H54 (cell line): Measurements from ENCODE around the gene CCND2.

Source experiments
- DNase-seq: peaks from one replicate; pipeline ENCODE4 v3.0.0; 2011; ENCODE audit warnings: low spot score, mixed read lengths; ENCODE audit not compliant: insufficient read length
- FAIRE-seq: peaks from 3 replicates; lab custom pipeline; 2011; peaks lifted over from hg19 to GRCh38; lab: Jason Lieb, UNC
- POLR2A ChIP-seq: IDR thresholded peaks from 2 replicates; pipeline ENCODE4 v1.6.1; 2011; ENCODE audit warnings: low read depth, mild to moderate bottlenecking, low read length

Gene CCND2

GRCh38 chr12:4277857-4278256 is 4.3 kb downstream of the CCND2 start:
- no peak for TF ChIP-seq POLR2A
- DNase-seq = no peak
- no peak for FAIRE-seq

GRCh38 chr12:4278329-4279197 is 5.0 kb downstream of the CCND2 start:
- FAIRE-seq = no peak
- no peak for DNase-seq
- TF ChIP-seq POLR2A = no peak

- FAIRE-seq (no peak), DNase-seq (no peak)
- no peak for TF ChIP-seq POLR2A
These were observed 5.7 kb downstream of the CCND2 start for GRCh38 chr12:4279198-4279690.

- FAIRE-seq (no peak), DNase-seq (no peak)
- TF ChIP-seq POLR2A = no peak
These were observed 7.0 kb downstream of the CCND2 start for GRCh38 chr12:4280351-4281163.

- no peak for DNase-seq
- TF ChIP-seq POLR2A = no peak
- no peak for FAIRE-seq
These were observed 7.7 kb downstream of the CCND2 start for GRCh38 chr12:4281173-4281654.

GRCh38 chr12:4282103-4282891 is 8.7 kb downstream of the CCND2 start:
- FAIRE-seq (no peak), DNase-seq (no peak)
- TF ChIP-seq POLR2A = no peak

- no peak for DNase-seq
- no peak for TF ChIP-seq POLR2A
- no peak for FAIRE-seq
These were observed 9.4 kb downstream of the CCND2 start for GRCh38 chr12:4282892-4283511.

- no peak for TF ChIP-seq POLR2A
- no peak for FAIRE-seq
- no peak for DNase-seq
These were observed 10.1 kb downstream of the CCND2 start for GRCh38 chr12:4283512-4284255.

GRCh38 chr12:4284306-4284705 is 10.7 kb downstream of the CCND2 start:
- TF ChIP-seq POLR2A = no peak
- FAIRE-seq (no peak), DNase-seq (no peak)

GRCh38 chr12:4285070-4285469 is 11.5 kb downstream of the CCND2 start:
- DNase-seq = no peak
- FAIRE-seq = no peak
- TF ChIP-seq POLR2A = no peak

GRCh38 chr12:4286228-4286627 is 12.7 kb downstream of the CCND2 start:
- FAIRE-seq (no peak), DNase-seq (no peak)
- TF ChIP-seq POLR2A = no peak

- FAIRE-seq = no peak
- TF ChIP-seq POLR2A = no peak
- DNase-seq = no peak
These were observed 13.3 kb downstream of the CCND2 start for GRCh38 chr12:4286771-4287317.
